ENCODE measurements around the gene COX7B2.

COX7B2 gene

GRCh38 chr4:46890056-46890455 is 19.0 kb downstream of the COX7B2 start:
- DNase-seq (ENCODE audit: low read depth, low spot score): no peak

GRCh38 chr4:46889410-46889809 is 19.6 kb downstream of the COX7B2 start:
- DNase-seq (ENCODE audit: low read depth, low spot score): no peak

- no peak for DNase-seq (ENCODE audit: low read depth, low spot score)
These were observed 22.3 kb downstream of the COX7B2 start for GRCh38 chr4:46886711-46887110.

GRCh38 chr4:46878641-46879040 is 30.4 kb downstream of the COX7B2 start:
- DNase-seq (ENCODE audit: low read depth, low spot score): no peak

GRCh38 chr4:46874811-46875210 is 34.2 kb downstream of the COX7B2 start:
- DNase-seq (ENCODE audit: low read depth, low spot score): no peak

- no peak for DNase-seq (ENCODE audit: low read depth, low spot score)
These were observed 38.6 kb downstream of the COX7B2 start for GRCh38 chr4:46870411-46870810.

GRCh38 chr4:46856333-46856732 is 52.7 kb downstream of the COX7B2 start:
- no peak for DNase-seq (ENCODE audit: low read depth, low spot score)

- no peak for DNase-seq (ENCODE audit: low read depth, low spot score)
These were observed 56.2 kb downstream of the COX7B2 start for GRCh38 chr4:46852800-46853199.

GRCh38 chr4:46850026-46850425 is 59.0 kb downstream of the COX7B2 start:
- DNase-seq (ENCODE audit: low read depth, low spot score): no peak

GRCh38 chr4:46844325-46844917 is 64.6 kb downstream of the COX7B2 start:
- peak; percentile 12 for DNase-seq (ENCODE audit: low read depth, low spot score)

- no peak for DNase-seq (ENCODE audit: low read depth, low spot score)
These were observed 69.9 kb downstream of the COX7B2 start for GRCh38 chr4:46839128-46839527.

- DNase-seq (ENCODE audit: low read depth, low spot score): no peak
These were observed 71.4 kb downstream of the COX7B2 start for GRCh38 chr4:46837639-46838038.

GRCh38 chr4:46836584-46836983 is 72.5 kb downstream of the COX7B2 start:
- DNase-seq (ENCODE audit: low read depth, low spot score): no peak

GRCh38 chr4:46830971-46831454 is 78.0 kb downstream of the COX7B2 start:
- DNase-seq (ENCODE audit: low read depth, low spot score): no peak

- DNase-seq (ENCODE audit: low read depth, low spot score): no peak
These were observed 88.9 kb downstream of the COX7B2 start for GRCh38 chr4:46820154-46820553.

- no peak for DNase-seq (ENCODE audit: low read depth, low spot score)
These were observed 90.0 kb downstream of the COX7B2 start for GRCh38 chr4:46819095-46819494.

GRCh38 chr4:46818604-46819003 is 90.4 kb downstream of the COX7B2 start:
- no peak for DNase-seq (ENCODE audit: low read depth, low spot score)

GRCh38 chr4:46817806-46818205 is 91.2 kb downstream of the COX7B2 start:
- DNase-seq (ENCODE audit: low read depth, low spot score): no peak

- no peak for DNase-seq (ENCODE audit: low read depth, low spot score)
These were observed 104.1 kb downstream of the COX7B2 start for GRCh38 chr4:46804781-46805413.

GRCh38 chr4:46793036-46793435 is 116.0 kb downstream of the COX7B2 start:
- DNase-seq (ENCODE audit: low read depth, low spot score): no peak

GRCh38 chr4:46781434-46782092 is 127.5 kb downstream of the COX7B2 start:
- no peak for DNase-seq (ENCODE audit: low read depth, low spot score)

- no peak for DNase-seq (ENCODE audit: low read depth, low spot score)
These were observed 143.6 kb downstream of the COX7B2 start for GRCh38 chr4:46765465-46765864.

GRCh38 chr4:46730075-46730474 is 179.0 kb downstream of the COX7B2 start:
- no peak for DNase-seq (ENCODE audit: low read depth, low spot score)
